ENCODE measurements around the gene RDH13.
"Not testable (repeated sequence)": the region's sequence is repeated elsewhere in the genome, so short reads cannot be mapped to it uniquely, and the experiment has no call there.

DNA sequence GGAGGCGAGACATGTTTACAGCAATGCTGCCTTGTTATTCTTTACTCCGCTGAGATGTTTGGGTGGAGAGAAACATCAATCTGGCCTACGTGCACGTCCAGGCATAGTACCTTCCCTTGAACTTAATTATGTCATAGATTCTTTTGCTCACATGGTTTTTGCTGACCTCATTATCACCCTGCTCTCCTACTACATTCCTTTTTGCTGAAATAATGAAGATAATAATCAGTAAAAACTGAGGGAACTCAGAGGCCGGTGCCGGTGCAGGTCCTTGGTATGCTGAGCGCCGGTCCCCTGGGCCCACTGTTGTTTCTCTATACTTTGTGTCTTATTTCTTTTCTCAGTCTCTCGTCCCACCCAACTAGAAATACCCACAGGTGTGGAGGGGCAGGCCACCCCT, 2.7 kb downstream of the RDH13 start:
- TF ChIP-seq, protein P1, sequence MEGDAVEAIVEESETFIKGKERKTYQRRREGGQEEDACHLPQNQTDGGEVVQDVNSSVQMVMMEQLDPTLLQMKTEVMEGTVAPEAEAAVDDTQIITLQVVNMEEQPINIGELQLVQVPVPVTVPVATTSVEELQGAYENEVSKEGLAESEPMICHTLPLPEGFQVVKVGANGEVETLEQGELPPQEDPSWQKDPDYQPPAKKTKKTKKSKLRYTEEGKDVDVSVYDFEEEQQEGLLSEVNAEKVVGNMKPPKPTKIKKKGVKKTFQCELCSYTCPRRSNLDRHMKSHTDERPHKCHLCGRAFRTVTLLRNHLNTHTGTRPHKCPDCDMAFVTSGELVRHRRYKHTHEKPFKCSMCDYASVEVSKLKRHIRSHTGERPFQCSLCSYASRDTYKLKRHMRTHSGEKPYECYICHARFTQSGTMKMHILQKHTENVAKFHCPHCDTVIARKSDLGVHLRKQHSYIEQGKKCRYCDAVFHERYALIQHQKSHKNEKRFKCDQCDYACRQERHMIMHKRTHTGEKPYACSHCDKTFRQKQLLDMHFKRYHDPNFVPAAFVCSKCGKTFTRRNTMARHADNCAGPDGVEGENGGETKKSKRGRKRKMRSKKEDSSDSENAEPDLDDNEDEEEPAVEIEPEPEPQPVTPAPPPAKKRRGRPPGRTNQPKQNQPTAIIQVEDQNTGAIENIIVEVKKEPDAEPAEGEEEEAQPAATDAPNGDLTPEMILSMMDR (conservative IDR thresholded peaks at IDR 0.05; ENCODE audit: low read depth in 2 of 2) = not testable (repeated sequence)
- TF ChIP-seq EZH2 (IDR thresholded peaks at IDR 0.05; ENCODE audit: low read depth, unreplicated experiment); EZH2phosphoT487 (IDR thresholded peaks at IDR 0.05; ENCODE audit: unreplicated experiment): not testable (repeated sequence)
